ENCODE data around the gene PIEZO1.

Gene PIEZO1

DNA sequence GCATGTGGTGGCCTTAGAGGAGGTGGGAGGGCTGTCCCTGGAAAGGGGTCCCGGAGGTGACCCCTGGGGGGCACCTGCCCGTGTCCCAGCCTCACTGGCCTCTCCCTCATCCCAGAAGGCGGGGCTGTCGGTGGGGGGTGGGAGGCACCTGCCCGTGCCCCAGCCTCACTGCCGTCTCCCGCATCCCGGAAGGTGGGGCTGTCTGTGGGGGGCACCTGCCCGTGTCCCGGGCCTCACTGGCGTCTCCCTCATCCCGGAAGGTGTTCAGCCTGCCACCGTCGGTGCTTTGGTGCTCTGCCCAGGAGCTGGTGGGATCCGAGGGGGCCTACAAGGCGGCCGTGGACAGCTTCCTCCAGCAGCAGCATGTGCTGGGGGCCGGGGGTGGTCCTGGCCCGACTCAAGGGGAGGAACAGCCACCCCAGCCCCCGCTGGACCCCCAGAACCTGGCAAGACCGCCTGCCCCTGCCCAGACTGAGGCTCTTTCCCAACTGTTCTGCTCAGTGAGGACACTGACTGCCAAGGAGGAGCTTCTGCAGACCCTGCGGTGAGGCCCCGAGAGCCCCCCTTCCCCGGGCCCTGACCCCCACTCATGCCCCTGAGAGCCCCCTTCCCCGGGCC lies 72.5 kb downstream of the PIEZO1 start:
- no peak for DNase-seq (ENCODE audit: extremely low spot score, insufficient read length, low read depth)
- no peak for FAIRE-seq

DNA sequence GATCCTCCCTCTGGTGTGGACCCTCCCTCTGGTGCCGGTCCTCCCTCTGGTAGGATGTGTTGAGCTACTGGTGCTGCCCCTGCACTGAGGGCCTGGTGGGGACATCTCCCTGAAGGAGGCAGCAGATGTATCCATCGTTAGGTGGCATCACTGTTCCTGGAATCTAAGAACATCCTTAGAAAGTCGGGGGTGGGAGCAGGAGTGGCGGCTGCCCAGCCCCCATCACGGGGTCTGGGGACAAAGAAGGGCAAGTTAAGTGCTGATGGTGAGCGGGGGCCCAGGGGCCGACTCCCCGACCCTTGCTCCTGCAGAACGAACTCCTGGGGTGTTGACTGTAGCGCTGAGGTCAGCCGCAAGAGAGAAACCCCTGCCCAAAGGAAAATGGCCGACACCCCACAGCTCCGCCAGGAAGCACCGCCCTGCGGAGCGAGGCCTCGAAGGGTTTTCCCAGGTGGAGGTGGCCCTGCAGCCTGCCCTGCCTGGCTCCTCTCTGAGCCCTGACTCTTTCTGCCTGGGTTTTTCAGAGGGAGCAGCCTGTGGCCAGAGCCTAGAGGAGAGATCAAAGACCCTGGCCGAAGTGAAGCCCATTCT lies 73.2 kb downstream of the PIEZO1 start:
- FAIRE-seq (no peak), DNase-seq (ENCODE audit: extremely low spot score, insufficient read length, low read depth) (no peak)

DNA sequence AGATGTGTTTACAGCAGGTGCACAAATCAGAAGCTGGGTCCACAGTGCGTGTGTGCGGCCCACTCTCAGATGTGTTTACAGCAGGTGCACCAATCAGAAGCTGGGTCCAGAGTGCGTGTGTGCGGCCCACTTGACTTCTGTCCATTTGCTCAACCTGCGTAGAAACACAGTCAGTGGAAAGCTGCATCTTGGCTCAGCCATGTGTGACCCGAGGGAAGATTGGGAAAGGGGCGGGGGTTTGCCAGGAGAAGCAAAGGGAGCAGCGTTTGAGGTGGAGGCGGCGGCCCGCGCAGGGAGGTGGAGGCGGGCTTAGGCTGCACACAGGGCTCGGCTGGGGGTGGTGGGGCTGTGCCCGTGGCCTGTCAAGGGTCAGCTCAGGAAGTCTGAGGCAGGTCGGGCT lies 74.5 kb downstream of the PIEZO1 start:
- no peak for DNase-seq (ENCODE audit: extremely low spot score, insufficient read length, low read depth)
- no peak for FAIRE-seq

DNA sequence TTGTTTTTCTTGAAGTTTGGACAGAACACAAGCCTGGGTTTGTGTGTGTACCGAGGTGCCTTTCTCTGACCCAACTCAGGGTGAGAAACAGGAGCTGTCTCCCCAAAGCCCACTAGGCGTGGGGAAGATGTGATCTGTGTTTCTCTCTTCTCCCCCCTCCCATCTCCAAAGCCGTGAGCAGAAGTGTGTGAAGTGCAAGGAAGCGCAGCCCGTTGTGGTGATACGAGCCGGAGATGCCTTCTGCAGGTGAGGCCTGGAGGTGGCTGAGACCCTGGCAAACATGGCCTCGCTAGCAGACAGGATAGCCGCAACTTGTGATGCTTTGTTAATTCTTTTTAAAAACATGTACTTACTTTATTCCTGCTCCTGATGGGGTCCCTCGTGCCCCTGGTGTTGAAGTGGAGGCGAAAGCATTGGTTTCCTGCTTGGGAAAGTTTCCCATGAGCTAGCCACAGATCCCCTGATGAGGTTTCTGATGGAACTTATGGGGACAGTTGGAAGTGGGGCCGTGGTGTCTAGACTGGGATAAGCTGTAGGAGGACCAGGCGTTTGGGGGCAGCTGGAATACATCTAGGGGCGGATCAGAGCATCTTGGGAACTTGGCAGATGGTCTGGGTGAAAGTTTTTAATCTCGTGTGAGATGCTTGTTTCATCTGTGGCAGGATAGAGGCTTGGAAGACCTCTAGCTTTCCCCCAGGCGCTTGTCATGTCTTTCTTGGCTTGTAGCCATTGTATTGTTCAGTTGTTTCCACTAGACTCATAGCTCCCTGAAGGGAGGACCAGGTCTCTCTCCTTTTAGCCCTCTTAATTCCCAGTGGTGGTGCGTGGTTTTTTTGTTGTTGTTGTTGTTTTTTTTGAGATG lies 77.8 kb downstream of the PIEZO1 start:
- DNase-seq (ENCODE audit: extremely low spot score, insufficient read length, low read depth) = no peak
- FAIRE-seq = no peak

DNA sequence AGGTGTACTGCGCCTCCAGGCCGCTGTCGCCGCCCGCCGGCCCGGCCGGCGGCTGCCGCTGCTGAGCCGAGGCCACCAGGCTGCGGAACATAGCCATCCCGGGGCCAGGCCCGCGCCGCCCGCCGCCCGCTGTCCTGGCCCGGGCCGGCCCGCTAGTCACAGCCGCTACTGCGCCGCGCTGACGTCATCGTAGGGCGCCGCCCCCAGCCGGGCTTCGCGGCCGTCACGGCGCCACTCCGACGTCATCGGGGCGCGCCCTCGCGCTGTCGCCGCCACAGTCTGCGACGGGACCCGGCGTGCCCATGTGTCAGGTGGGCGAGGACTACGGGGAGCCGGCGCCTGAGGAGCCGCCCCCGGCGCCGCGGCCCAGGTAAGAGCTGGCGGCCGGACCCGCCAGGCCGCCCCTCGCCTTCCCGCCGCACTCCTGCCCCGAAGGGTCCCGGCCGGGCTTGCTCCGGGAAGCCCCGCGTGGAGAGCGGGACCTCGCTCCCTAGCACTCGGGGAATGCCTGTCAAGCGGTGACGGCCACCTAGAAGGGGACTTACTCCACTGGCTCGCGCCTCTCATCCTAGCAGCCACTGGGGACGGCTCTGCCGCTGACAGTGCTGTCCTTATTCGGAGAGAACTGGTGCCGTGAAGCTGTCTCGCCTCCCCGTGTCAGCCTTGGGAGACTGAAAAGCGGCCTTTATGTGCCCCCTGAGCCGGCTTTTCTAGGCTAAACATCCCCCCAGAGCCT lies 78.6 kb downstream of the PIEZO1 start, which contains the start of the genes CTU2 and RNF166:
Gene CTU2 (plus strand): TSS at position 275 of the 736 bp plus-strand sequence. CDS start 28 bp downstream, at position 303.
Gene RNF166 (minus strand): TSS at position 180 of the 736 bp plus-strand sequence. CDS start 83 bp downstream, at position 97.
- DNase-seq (ENCODE audit: extremely low spot score, insufficient read length, low read depth) (peak; percentile 96), FAIRE-seq (peak; percentile 86)

DNA sequence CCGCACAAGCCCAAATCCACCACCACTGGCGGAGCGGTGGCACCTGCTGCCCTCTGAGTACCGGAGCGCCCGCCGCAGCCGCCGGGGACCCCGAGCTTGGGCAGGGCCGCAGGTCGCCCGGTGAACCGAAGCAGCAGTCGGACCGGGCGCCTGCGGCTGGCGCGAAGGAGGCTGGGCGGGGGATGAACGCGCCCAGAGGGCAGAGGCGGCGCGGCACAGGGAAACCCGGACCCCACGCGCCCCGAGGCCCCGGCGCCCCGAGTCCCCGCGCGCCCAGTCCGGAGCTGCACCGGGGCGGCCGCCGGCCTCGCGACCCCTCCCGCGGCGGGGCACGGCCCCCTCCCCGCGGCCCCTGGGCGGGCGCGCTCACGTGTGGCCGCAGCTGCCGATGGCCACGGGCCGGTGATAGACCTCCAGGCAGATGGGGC lies 79.2 kb downstream of the PIEZO1 start:
- DNase-seq (ENCODE audit: extremely low spot score, insufficient read length, low read depth) = no peak
- FAIRE-seq = no peak

DNA sequence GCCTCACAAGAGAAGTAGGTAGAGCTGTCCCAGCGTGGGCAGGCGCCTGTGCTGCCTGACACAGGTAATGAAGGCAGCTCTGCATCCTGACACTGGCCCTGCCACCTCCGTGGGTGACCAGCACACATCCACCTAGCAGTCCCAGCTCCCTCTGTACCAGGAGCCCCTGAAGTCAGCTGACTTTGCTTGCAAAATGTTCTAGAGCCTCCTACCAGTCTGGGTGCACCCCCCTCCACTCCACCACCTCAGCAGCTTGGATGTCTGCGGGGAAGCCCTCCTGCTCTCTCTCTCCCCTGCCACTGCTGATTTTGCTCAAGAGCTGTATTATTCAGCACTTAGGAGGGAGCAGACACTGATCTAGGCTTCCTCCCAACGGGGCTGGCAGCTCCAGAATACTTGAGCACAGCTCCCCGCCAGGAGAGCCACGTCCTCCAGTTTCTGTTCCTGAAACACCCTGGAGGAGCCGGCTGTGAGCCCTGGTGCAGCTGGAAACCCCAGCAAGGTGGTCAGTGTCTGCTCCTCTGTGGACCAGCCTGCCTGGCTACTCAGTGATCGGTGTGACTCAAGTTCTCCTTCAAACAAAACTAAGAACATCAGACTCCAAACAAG lies 79.8 kb downstream of the PIEZO1 start:
- peak; percentile 29 for FAIRE-seq
- DNase-seq (ENCODE audit: extremely low spot score, insufficient read length, low read depth) = no peak

DNA sequence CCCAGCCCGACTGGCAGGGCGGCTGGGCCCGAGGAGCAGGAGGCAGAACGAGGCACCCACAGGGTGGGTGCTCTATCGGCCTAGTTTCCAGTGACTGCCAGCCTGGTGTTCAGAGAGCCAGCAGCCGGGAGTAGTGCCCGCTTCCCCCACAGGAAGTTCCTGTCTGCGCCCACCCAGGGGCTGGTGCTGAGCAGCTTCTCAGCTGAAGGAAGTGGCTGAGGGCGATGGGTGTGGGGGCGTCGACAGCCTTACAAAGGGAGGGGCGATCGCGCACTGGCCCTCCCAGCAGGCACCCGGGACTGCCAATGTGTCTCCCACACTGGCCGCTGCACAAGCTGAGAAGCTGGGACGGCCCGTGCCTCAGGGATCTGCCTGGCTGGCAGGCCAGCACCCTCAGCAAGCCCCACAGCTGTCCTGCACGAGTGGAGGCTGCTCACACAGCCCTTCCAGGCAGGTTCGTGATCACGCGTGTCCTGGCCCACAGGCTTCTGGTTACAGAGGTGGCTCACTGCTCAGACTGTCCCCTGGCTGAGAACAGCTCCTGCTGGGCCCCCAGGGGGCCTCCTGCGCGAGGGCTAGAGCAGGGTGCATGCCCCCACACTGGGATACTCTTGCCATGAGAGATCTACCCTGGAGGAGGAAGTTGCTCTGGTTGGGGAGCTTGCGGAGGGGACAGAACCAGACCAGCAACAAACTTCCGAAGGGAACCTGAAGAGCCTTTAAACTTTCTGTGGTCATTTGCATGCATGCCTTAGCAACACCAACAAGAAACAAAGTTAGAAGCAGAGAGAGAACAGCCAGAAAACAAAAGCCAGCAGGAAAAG lies 81.3 kb downstream of the PIEZO1 start:
- peak; percentile 91 for FAIRE-seq

DNA sequence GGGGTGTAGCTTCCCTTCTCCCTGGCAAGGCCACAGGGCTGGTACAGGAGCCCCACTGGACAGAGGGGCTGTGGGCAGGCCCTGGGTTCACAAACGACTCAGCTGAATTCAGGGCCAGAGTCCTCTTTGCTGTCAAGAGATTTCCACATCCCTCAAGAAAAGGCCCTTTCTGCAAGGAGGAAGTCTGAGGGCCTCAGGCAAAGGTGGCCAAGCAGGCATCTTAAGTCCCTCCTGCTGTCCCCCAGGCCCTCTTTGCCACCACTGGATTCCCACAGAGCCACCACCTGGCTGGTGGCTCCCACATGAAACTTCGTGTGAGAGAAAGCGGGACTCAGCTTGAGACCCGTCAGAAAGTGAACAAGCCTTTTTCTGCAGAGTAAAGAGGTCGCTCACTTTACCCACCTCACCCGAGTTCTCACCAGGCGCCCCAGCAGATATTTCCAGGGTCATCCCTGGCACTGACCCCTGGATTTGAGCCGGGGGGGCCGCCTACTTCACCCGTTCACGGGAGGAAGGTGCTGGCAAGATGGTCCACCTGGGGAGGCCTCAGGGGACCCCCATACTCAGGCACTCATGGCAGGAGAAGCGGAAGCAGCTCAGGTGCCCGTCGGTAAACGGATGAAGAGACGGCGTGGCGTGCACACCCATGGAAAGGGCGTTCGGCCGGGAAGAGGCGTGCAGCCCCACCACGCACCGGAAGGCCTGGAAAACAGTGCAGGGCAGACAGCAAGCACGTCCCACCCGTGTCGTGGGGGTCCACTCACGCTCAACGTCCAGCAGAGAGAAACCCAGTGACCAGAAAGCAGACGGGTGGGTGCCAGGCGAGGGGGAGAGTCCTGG lies 82.4 kb downstream of the PIEZO1 start:
- FAIRE-seq (no peak), DNase-seq (ENCODE audit: extremely low spot score, insufficient read length, low read depth) (no peak)

More for the DNA sequence above, 81.3 kb downstream of the PIEZO1 start:
- no peak for DNase-seq (ENCODE audit: extremely low spot score, insufficient read length, low read depth)

DNA sequence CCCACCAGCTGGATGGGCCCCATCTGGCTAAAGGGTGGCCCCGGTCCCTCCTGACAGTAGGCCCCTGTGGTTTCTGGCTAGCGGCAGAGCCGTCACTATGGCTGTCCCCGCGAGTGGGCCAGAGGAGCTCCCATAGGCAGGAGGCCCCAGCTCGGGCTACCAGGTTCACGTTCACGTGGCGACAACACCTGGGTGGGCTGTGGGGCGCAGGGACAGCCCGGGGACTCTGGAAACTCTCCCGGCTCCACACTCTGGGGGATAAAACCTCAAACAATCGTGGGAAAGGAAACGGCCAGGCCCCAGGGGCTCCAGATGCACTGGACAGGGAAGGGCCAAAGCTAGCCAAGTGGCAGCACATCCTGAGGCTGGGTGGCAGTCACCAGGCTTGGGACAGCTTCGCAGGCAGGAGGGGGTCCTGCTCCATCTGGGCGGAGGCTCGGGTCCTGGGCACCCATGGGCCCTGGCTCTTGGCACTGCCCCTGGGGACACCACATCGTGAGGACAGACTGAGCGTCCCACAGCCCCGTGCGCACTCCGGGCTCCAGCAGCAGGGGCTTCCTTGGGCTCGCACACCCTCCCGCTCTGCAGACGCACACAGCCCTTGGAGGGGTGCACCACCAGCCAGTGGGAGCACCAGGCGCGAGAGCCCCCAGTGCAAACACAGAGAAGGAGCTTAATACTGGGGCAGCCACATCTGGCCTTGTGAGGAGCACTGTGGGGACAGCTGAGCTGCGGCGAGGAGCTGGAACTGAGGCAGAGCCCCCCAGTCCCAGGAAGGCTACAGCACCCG lies 83.2 kb downstream of the PIEZO1 start:
- DNase-seq (ENCODE audit: extremely low spot score, insufficient read length, low read depth) = no peak
- FAIRE-seq = no peak

DNA sequence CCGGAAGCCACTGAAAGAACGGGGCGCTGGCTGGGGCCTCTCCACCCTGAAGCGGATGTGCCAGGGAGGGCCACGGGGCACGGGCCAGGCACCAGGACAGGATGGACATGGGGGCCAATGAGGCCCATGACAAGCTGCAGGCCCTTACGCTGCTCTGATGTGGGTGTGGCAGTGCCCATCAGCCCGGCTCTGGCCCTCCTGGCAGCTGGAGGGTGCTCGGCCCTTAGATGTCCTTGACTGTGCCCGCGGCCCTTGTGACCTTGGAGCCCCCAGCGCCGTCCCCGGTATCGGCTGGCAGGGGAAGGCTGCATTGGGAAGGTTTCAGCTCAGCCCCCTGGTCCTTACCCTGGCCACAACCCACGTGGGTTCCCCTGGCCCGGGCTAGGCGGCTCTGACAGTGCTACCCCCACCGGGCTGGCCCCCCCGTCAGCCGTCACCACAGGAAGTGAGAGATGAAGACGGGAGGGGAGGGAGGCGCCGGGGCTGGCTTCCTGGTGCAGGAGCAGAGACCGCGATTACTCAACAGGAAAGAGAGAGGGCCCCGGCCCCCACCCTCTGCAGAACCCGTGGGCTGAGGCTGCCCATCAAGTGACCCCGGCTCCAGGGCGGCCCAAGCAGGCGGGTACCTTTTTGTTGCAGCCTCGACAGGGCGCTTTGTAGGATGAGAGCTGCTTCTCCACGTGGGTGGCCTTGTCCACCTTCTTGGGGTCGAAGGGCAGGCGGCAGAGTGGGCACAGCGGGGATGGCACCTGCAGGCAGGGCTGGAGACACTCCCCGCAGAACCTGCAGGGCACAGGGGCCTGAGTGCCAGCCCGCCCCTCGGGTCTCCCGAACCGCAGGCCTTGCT lies 84.2 kb downstream of the PIEZO1 start:
- DNase-seq (ENCODE audit: extremely low spot score, insufficient read length, low read depth) (peak; percentile 82), FAIRE-seq (peak; percentile 97)

DNA sequence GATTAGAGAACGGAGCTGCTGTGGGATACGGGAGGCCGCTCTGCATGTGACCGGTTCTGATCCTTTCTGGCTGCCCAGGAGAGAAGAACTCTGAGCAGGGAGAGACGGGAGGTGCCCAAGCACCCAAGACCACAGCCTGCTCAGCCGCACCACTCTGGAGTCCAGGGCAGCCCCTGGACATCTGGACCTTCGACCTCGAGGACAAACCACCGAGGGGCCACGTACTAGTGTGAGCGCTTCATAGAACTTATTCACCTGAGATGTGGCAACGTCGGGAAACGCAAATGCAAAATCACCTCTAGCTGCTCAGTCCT lies 84.7 kb downstream of the PIEZO1 start:
- FAIRE-seq = no peak
- DNase-seq (ENCODE audit: extremely low spot score, insufficient read length, low read depth) = no peak

DNA sequence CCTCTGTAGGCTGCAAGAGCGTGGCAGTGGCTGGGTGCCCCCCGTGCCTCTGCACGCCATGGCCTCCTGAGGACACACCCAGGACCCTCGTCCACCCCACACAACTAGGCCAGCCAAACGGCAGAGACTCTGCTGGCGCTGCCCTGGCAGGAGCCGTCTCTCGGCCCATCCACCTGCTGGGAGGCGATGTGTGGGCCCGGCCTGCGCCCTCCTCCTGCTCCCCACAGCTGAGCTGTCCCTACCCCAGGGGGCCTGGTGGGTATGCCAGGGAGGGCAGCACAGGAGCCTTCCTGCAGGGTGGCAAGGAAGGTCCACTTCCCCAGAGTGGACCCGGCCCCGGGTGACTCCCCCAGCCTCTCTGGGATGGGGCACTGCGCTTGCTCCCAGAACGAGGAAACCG lies 85.8 kb downstream of the PIEZO1 start:
- no peak for DNase-seq (ENCODE audit: extremely low spot score, insufficient read length, low read depth)
- no peak for FAIRE-seq

DNA sequence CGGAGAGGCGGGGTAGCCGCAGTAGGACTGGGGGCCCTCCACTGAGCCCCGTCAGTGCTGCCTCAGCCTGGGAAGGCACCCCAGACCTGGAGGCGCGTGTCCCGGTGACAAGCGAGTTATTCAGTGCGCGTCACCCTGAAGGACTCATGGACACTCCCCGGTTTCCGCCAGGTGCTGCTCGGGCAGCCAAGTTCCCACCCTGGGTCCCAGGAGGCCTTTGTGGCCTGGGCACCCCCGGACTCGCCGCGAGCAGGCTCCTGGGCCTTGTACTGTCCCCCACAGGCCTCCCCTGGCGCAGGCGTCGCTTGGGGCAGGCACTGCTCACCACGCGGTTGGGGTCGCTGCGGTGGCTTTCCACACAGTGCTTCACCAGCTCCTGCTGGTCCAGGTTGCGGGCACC lies 86.4 kb downstream of the PIEZO1 start:
- FAIRE-seq (no peak), DNase-seq (ENCODE audit: extremely low spot score, insufficient read length, low read depth) (no peak)

DNA sequence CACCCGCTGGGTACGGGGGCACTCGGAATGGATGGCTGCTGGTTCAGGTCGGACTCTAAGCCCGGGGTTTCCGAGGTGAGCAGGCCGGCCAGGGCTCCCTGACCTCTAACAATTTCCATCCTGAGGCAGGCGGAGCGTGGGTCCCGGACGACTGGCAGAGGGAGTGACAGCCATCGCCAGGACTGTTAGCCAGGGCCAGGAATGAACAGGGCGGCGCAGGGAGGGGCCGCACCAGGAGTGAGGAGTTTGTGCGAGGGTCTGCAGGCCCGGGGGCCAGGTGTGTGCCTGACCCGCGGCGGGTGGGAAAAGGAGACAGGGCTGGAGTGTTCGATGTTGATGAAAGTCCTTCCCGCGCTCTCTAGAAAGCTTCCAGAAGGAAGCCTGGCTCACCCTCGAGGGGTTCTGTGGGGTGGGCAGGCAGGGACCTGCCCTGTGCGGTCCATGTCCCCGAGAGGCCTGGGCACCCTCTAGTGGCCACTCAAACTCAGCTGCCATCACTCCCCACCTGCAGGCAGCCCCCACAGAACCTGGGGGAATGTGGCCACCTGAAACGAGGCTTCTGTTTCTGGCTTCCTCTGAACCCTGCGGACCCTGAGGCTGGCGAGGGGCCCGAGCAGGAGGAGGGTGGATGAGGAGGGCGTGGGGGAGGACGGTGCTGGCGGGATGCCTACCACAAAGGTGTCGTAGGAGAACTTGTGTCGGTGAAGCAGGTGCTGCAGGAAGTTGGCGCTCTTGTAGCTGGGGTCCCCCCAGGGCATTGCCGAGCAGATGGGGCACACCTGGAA lies 87.0 kb downstream of the PIEZO1 start:
- no peak for FAIRE-seq
- no peak for DNase-seq (ENCODE audit: extremely low spot score, insufficient read length, low read depth)
